Omental fat pad (tissue), 4 donors: Measurements from ENCODE around the gene OTX2. TPM values are rescaled to one million over a fixed set of nuclear protein-coding genes. Genes with fewer than 3 reads are reported as not detected.

Experiments used
- ATAC-seq: fragments of 150-250 bp; one replicate; pipeline ENCODE4 v1.9.1; 2016; ENCODE audit warnings: mild to moderate bottlenecking, moderate library complexity; ENCODE audit not compliant: low FRiP score
- DNase-seq: peaks from one replicate; pipeline ENCODE4 v3.0.0-alpha.2; 2019; ENCODE audit warnings: low spot score
- CTCF ChIP-seq, 3 donors: fragments of 450-650 bp; IDR thresholded peaks; one replicate each; pipeline ENCODE4 v1.5.1; 2016 to 2017; ENCODE audit warnings: antibody characterized with exemption in 3 of 3, mild to moderate bottlenecking in 3 of 3, moderate library complexity in 2 of 3
- total RNA-seq, 4 donors: library from RNA; depleted of rRNA; stranded (reverse); fragments of >200 nt; gene quantifications; one replicate each; pipeline ENCODE4 v1.1.0, GENCODE V29; 2016

OTX2 gene
- total RNA-seq, 4 donors from 2014 or later: not detected

- no peak for TF ChIP-seq CTCF (IDR thresholded peaks at IDR 0.05)
- ATAC-seq (no peak), DNase-seq (no peak)
Measured at GRCh38 chr14:56799343-56799645, 11.0 kb downstream of the OTX2 start.

DNA sequence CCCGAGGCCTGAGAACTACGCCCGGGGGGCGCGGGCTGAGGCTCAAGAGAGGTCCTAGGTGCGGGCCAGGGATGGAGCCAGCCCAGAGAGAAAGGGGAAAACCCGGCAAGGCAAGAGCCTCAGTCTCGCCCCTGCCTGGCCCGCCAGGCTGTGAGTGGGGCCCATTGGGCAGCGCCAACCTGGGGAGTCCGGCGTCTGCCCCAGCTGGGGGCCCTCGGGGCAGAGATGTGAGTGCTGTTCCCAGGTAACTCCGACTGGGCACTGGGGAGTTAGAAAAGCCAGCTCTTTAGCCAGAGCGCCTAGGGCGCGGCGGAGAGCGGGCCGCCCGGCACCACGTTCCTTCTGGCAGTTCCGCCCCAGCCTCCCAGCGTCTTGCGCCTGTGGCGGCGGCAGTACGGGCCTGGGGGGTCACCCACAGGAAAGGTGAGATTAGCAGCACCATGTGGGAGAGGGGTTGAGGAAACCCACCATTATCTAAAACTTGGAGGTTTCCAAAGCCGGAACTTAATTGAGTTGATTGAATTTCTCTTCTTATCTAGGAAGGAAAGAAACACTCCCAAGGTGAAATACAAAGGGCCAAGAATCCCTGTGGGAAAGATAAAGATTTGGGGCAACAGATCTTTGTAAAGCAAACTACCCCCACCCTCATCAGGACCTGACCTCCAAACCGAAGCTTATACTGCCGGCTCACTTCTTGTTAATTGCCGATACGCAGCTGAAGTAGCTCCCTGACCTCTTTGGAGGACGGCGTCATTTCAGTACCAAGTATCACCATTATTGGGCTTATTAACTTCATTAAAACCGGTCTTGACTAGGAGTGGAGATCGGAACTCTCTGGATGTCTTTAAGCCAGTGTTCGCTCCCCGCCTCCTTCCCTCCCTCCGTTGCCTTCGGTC lies 11.6 kb downstream of the OTX2 start:
- ATAC-seq: peak; percentile 41
- no peak for DNase-seq
- TF ChIP-seq CTCF (IDR thresholded peaks at IDR 0.05): no peak

- DNase-seq (no peak), ATAC-seq (no peak)
- no peak for TF ChIP-seq CTCF (IDR thresholded peaks at IDR 0.05)
Measured at GRCh38 chr14:56797569-56798446, 12.5 kb downstream of the OTX2 start.

DNA sequence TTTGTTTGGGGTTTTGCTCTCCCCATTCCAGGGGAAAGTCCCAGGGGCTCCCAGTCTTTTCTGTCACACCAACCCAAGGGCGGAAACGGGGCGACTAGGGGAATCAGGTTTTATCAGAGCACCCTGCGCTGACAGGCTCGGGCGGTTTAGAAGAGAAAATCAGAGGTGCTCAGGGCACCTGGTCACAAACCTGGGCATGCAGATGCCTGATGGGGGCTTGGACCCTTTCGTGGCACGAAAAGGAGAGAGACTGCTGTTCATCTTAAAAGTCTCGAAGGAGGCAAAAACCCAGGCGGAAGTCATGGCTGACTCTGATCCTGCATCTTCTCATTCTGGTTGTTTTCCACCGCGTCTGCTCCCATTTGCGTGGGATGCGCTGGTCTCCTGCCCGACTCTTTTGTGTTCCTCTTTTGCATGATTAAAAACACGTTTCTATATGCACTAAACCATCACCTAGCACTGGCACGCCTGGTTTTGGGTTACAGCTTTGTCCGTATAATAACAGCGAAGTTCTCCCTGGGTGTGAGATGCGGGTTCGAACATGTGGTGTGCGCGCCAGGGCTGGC lies 13.2 kb downstream of the OTX2 start:
- TF ChIP-seq CTCF (IDR thresholded peaks at IDR 0.05): no peak
- no peak for ATAC-seq

GRCh38 chr14:56796259-56796658 lies 14.0 kb downstream of the OTX2 start:
- DNase-seq (no peak), ATAC-seq (no peak)
- no peak for TF ChIP-seq CTCF (IDR thresholded peaks at IDR 0.05)

More for the DNA sequence above, 13.2 kb downstream of the OTX2 start:
- DNase-seq: no peak

- no peak for DNase-seq
Measured at GRCh38 chr14:56795284-56795622, 15.0 kb downstream of the OTX2 start.

More at GRCh38 chr14:56795284-56795622, 15.0 kb downstream of the OTX2 start:
- no peak for TF ChIP-seq CTCF (IDR thresholded peaks at IDR 0.05)
- no peak for ATAC-seq
